ENCODE data around the gene SERINC5.
A peak's percentile ranks its signal among the peaks of the same experiment; 100 is the strongest.

The SERINC5 gene

DNA sequence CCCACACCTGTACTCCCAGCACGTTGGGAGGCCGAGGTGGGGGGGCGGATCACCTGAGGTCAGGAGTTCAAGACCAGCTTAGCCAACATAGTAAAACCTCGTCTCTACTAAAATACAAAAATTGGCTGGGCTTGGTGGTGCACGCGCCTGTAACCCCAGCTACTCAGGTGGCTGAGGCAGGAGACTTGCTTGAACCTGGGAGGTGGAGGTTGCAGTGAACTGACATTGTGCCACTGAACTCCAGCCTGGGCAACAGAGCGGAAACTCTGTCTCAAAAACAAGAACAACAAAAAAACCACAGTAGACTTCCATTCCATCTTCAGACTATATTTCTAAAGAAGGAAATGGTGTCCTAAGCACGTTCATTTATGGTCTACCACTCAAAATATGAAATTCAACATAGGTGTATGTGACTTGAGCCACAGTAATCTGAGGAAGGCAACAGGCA is 14.2 kb upstream of the SERINC5 start:
- Histone ChIP-seq H3K79me1 (ENCODE audit: low read length) (no peaks in the 10 kb centered on the region), H3K56ac (ENCODE audit: low read length) (no peak overlapping the region), H3K18ac (ENCODE audit: low read length) (peak overlapping the region; percentile 75), H4K5ac (ENCODE audit: low read length) (no peak overlapping the region), H2BK5ac (ENCODE audit: low read length) (no peak overlapping the region), H3K79me2 (ENCODE audit: control insufficient read depth, insufficient read depth, low read length) (no peaks in the 10 kb centered on the region), H3K23ac (ENCODE audit: low read length) (no peak overlapping the region), H3K9ac (ENCODE audit: low read length) (no peak overlapping the region), H3K36me3 (ENCODE audit: control insufficient read depth, insufficient read depth, low read length) (no peaks in the 10 kb centered on the region), H3K27me3 (ENCODE audit: insufficient read depth, low read length, poor library complexity) (no peaks in the 10 kb centered on the region), H2BK15ac (replicated peaks; ENCODE audit: low read depth) (no peak overlapping the region), H4K8ac (ENCODE audit: low read depth, low read length) (no peak overlapping the region), H2AK5ac (ENCODE audit: low read length) (no peak overlapping the region), H3K4me2 (ENCODE audit: low read length) (no peak overlapping the region), H2BK120ac (ENCODE audit: low read depth, low read length) (no peak overlapping the region), H3K4ac (ENCODE audit: low read depth, low read length) (no peak overlapping the region), H3K4me1 (ENCODE audit: control insufficient read depth, low read depth, low read length) (no peaks in the 10 kb centered on the region), H3K4me3 (ENCODE audit: low read length) (no peak overlapping the region), H3K27ac (ENCODE audit: low read depth, low read length) (no peak overlapping the region)
- WGBS (ENCODE audit: extremely low coverage, insufficient coverage, low lambda C conversion rate), result no CpG with 5 or more reads among the region's 8 CpGs
- DNase-seq, result no peak

DNA sequence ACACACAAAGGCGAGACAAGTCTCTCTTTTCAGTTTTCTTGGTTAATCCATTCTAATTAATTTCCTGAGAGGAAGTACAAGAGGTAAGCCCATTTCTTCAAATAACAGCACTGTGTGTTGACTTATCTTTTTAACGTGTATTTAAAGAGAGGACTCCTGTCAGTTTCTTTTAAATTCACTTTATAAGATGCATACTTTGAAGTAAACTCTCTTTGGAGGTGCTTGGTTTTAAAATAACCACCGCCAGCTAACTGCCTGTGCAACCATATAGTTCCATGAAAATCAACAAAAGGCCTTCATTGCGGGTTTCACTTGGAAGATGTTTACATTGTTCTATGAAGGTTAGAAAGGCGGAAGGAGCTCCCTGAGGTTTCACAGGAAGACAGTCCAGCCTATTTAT is 13.1 kb upstream of the SERINC5 start:
- no peak overlapping the region for H2BK5ac ChIP-seq (ENCODE audit: low read length)
- H3K4me2 ChIP-seq (ENCODE audit: low read length), result no peak overlapping the region
- no peaks in the 10 kb centered on the region for H3K27me3 ChIP-seq (ENCODE audit: insufficient read depth, low read length, poor library complexity)
- H2BK120ac ChIP-seq (ENCODE audit: low read depth, low read length), result no peak overlapping the region
- no peak overlapping the region for H2AK5ac ChIP-seq (ENCODE audit: low read length)
- H3K27ac ChIP-seq (ENCODE audit: low read depth, low read length), result no peak overlapping the region
- H4K8ac ChIP-seq (ENCODE audit: low read depth, low read length), result no peak overlapping the region
- no peaks in the 10 kb centered on the region for H3K36me3 ChIP-seq (ENCODE audit: control insufficient read depth, insufficient read depth, low read length)
- DNase-seq, result no peak
- H3K9ac ChIP-seq (ENCODE audit: low read length), result no peak overlapping the region
- H3K23ac ChIP-seq (ENCODE audit: low read length), result no peak overlapping the region
- H3K18ac ChIP-seq (ENCODE audit: low read length), result no peak overlapping the region
- H3K79me2 ChIP-seq (ENCODE audit: control insufficient read depth, insufficient read depth, low read length), result no peaks in the 10 kb centered on the region
- no peak overlapping the region for H4K5ac ChIP-seq (ENCODE audit: low read length)
- H3K56ac ChIP-seq (ENCODE audit: low read length), result no peak overlapping the region
- no peak overlapping the region for H3K4me3 ChIP-seq (ENCODE audit: low read length)
- H3K4ac ChIP-seq (ENCODE audit: low read depth, low read length), result no peak overlapping the region
- no peaks in the 10 kb centered on the region for H3K79me1 ChIP-seq (ENCODE audit: low read length)
- H3K4me1 ChIP-seq (ENCODE audit: control insufficient read depth, low read depth, low read length), result no peaks in the 10 kb centered on the region
- no CpG with 5 or more reads among the region's 5 CpGs for WGBS (ENCODE audit: extremely low coverage, insufficient coverage, low lambda C conversion rate)
- H2BK15ac ChIP-seq (replicated peaks; ENCODE audit: low read depth), result no peak overlapping the region

DNA sequence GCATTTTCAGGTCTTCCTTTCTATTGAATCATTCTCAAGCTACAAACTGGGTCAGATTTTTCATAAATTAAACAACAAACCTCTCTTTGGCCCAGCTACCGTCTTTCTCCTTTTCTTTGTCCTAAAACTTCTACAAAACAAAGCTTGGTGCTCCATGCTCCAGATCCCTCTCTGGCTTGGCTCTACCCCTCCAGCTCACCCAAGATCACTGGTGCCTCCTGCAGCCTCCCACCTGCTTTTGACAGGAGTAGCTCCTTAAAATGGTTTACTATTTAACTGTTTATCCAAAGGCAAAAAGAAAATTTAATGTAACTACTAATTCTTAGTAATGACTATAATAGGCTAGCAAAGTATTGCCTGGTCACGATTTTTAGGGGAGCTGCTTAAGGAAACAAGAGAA is 10.7 kb upstream of the SERINC5 start:
- WGBS (ENCODE audit: extremely low coverage, insufficient coverage, low lambda C conversion rate), result no CpG with 5 or more reads among the region's 2 CpGs
- H3K4me3 ChIP-seq (ENCODE audit: low read length), result no peak overlapping the region
- H3K23ac ChIP-seq (ENCODE audit: low read length), result no peak overlapping the region
- no peak overlapping the region for H3K4ac ChIP-seq (ENCODE audit: low read depth, low read length)
- no peak overlapping the region for H3K27ac ChIP-seq (ENCODE audit: low read depth, low read length)
- no peak overlapping the region for H2BK120ac ChIP-seq (ENCODE audit: low read depth, low read length)
- H2BK15ac ChIP-seq (replicated peaks; ENCODE audit: low read depth), result no peak overlapping the region
- H3K56ac ChIP-seq (ENCODE audit: low read length), result no peak overlapping the region
- H2BK5ac ChIP-seq (ENCODE audit: low read length), result no peak overlapping the region
- no peak overlapping the region for H3K9ac ChIP-seq (ENCODE audit: low read length)
- H3K79me1 ChIP-seq (ENCODE audit: low read length), result no peaks in the 10 kb centered on the region
- no peak overlapping the region for H3K18ac ChIP-seq (ENCODE audit: low read length)
- no peak overlapping the region for H4K5ac ChIP-seq (ENCODE audit: low read length)
- H3K4me2 ChIP-seq (ENCODE audit: low read length), result no peak overlapping the region
- H4K8ac ChIP-seq (ENCODE audit: low read depth, low read length), result no peak overlapping the region
- H3K27me3 ChIP-seq (ENCODE audit: insufficient read depth, low read length, poor library complexity), result no peaks in the 10 kb centered on the region
- H3K36me3 ChIP-seq (ENCODE audit: control insufficient read depth, insufficient read depth, low read length), result no peaks in the 10 kb centered on the region
- no peak for DNase-seq
- H2AK5ac ChIP-seq (ENCODE audit: low read length), result no peak overlapping the region
- H3K4me1 ChIP-seq (ENCODE audit: control insufficient read depth, low read depth, low read length), result no peaks in the 10 kb centered on the region
- H3K79me2 ChIP-seq (ENCODE audit: control insufficient read depth, insufficient read depth, low read length), result no peaks in the 10 kb centered on the region

DNA sequence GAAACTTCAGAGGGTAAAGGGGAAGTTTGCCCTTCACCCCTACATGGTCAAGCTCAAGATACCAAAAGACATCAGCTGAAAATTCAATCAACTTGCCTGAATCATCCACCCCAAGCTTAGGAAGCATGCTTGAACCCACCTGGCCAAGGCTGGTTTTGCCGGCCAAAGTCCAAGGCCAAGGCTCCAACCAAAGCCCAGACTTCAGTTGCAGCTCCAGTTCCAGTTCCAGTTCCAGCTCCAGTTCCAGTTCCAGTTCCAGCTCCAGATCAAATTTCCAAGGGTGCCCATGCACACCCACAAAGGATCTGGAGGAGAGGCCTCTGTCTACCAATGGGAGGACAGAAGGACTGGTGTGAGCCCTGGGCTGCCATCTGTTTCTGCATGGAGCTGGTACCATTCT is 4.6 kb upstream of the SERINC5 start:
- WGBS (ENCODE audit: extremely low coverage, insufficient coverage, low lambda C conversion rate), result no CpG with 5 or more reads among the region's 1 CpG
- Histone ChIP-seq H3K4ac (ENCODE audit: low read depth, low read length) (no peak overlapping the region), H3K27ac (ENCODE audit: low read depth, low read length) (no peak overlapping the region), H4K5ac (ENCODE audit: low read length) (no peak overlapping the region), H3K23ac (ENCODE audit: low read length) (no peak overlapping the region), H3K56ac (ENCODE audit: low read length) (no peak overlapping the region), H3K79me2 (ENCODE audit: control insufficient read depth, insufficient read depth, low read length) (peaks cover 2% of the 10 kb centered on the region), H3K4me3 (ENCODE audit: low read length) (no peak overlapping the region), H2AK5ac (ENCODE audit: low read length) (no peak overlapping the region), H3K4me1 (ENCODE audit: control insufficient read depth, low read depth, low read length) (peaks cover 4% of the 10 kb centered on the region), H3K79me1 (ENCODE audit: low read length) (no peaks in the 10 kb centered on the region), H2BK5ac (ENCODE audit: low read length) (no peak overlapping the region), H3K18ac (ENCODE audit: low read length) (no peak overlapping the region), H3K4me2 (ENCODE audit: low read length) (no peak overlapping the region), H2BK15ac (replicated peaks; ENCODE audit: low read depth) (no peak overlapping the region), H3K27me3 (ENCODE audit: insufficient read depth, low read length, poor library complexity) (no peaks in the 10 kb centered on the region), H3K9ac (ENCODE audit: low read length) (no peak overlapping the region), H4K8ac (ENCODE audit: low read depth, low read length) (no peak overlapping the region), H3K36me3 (ENCODE audit: control insufficient read depth, insufficient read depth, low read length) (no peaks in the 10 kb centered on the region), H2BK120ac (ENCODE audit: low read depth, low read length) (no peak overlapping the region)
- DNase-seq, result no peak

DNA sequence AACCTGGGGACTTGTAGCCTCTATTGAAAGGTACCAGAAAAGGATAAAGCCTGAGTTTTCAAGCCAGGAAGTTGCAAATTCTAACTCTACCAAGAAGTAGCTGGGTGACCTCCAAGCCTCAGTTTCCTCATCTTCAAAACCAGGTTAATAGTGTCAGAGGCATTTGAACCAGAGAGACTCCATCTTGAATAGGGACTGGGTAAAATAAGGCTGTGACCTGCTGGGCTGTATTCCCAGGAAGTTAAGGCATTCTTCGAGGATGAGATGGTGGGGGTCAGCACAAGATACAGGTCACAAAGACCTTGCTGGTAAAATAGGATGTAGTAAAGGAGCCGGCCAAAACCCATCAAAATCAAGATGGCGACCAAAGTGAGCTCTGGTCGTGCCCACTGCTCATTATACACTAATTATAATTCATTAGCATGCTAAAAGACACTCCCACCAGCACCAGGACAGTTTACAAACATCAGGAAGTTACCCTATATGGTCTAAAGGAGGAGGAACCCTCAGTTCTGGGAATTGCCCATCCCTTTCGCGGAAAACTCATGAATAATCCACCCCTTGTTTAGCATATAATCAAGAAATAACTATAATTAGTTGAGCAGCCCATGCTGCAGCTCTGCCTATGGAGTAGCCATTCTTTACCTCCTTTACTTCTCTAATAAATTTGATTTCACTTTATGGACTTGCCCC is 3.8 kb upstream of the SERINC5 start:
- no peak overlapping the region for H2BK5ac ChIP-seq (ENCODE audit: low read length)
- peaks cover 4% of the 10 kb centered on the region for H3K4me1 ChIP-seq (ENCODE audit: control insufficient read depth, low read depth, low read length)
- no peak overlapping the region for H3K4ac ChIP-seq (ENCODE audit: low read depth, low read length)
- no CpG with 5 or more reads among the region's 6 CpGs for WGBS (ENCODE audit: extremely low coverage, insufficient coverage, low lambda C conversion rate)
- no peaks in the 10 kb centered on the region for H3K36me3 ChIP-seq (ENCODE audit: control insufficient read depth, insufficient read depth, low read length)
- H3K9ac ChIP-seq (ENCODE audit: low read length), result no peak overlapping the region
- no peak overlapping the region for H3K23ac ChIP-seq (ENCODE audit: low read length)
- no peak overlapping the region for H2BK120ac ChIP-seq (ENCODE audit: low read depth, low read length)
- H3K4me3 ChIP-seq (ENCODE audit: low read length), result no peak overlapping the region
- H3K4me2 ChIP-seq (ENCODE audit: low read length), result no peak overlapping the region
- H3K18ac ChIP-seq (ENCODE audit: low read length), result no peak overlapping the region
- no peak overlapping the region for H2AK5ac ChIP-seq (ENCODE audit: low read length)
- no peak overlapping the region for H4K5ac ChIP-seq (ENCODE audit: low read length)
- no peak overlapping the region for H3K27ac ChIP-seq (ENCODE audit: low read depth, low read length)
- DNase-seq, result no peak
- no peak overlapping the region for H3K56ac ChIP-seq (ENCODE audit: low read length)
- H3K27me3 ChIP-seq (ENCODE audit: insufficient read depth, low read length, poor library complexity), result no peaks in the 10 kb centered on the region
- no peak overlapping the region for H4K8ac ChIP-seq (ENCODE audit: low read depth, low read length)
- no peak overlapping the region for H2BK15ac ChIP-seq (replicated peaks; ENCODE audit: low read depth)
- no peaks in the 10 kb centered on the region for H3K79me1 ChIP-seq (ENCODE audit: low read length)
- peaks cover 9% of the 10 kb centered on the region for H3K79me2 ChIP-seq (ENCODE audit: control insufficient read depth, insufficient read depth, low read length)

DNA sequence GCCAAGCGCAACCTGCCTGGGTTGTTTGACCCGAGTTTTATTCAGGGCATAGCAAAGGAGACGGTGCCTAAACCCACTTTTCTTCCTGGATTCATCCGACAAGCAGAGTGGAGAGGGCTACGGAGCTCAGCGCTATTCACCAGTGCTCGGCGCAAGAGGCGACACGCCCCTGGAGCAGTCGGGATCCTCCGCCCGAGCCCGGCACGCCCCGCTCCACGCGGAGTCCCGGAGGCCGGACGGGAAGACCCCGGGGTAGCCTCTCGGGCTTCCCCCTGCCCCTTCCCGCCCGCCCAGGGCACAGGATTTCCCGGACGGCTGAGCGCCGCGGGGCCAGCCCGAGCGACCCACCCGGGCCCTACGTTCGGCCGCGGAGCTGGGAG is 427 bp downstream of the SERINC5 start:
- Histone ChIP-seq H2BK120ac (ENCODE audit: low read depth, low read length) (no peak overlapping the region), H3K18ac (ENCODE audit: low read length) (peak overlapping the region; percentile 70), H3K4ac (ENCODE audit: low read depth, low read length) (peak overlapping the region; percentile 41), H3K27ac (ENCODE audit: low read depth, low read length) (peak overlapping the region; percentile 45), H3K79me1 (ENCODE audit: low read length) (peaks cover 10% of the 10 kb centered on the region), H3K27me3 (ENCODE audit: insufficient read depth, low read length, poor library complexity) (no peaks in the 10 kb centered on the region), H4K5ac (ENCODE audit: low read length) (no peak overlapping the region), H3K4me1 (ENCODE audit: control insufficient read depth, low read depth, low read length) (peaks cover 11% of the 10 kb centered on the region), H2BK5ac (ENCODE audit: low read length) (no peak overlapping the region), H3K36me3 (ENCODE audit: control insufficient read depth, insufficient read depth, low read length) (no peaks in the 10 kb centered on the region), H2AK5ac (ENCODE audit: low read length) (no peak overlapping the region), H2BK15ac (replicated peaks; ENCODE audit: low read depth) (no peak overlapping the region), H3K79me2 (ENCODE audit: control insufficient read depth, insufficient read depth, low read length) (peaks cover 48% of the 10 kb centered on the region), H4K8ac (ENCODE audit: low read depth, low read length) (no peak overlapping the region), H3K4me3 (ENCODE audit: low read length) (peak overlapping the region; percentile 57), H3K4me2 (ENCODE audit: low read length) (peak overlapping the region; percentile 62), H3K23ac (ENCODE audit: low read length) (no peak overlapping the region), H3K9ac (ENCODE audit: low read length) (peak overlapping the region; percentile 77), H3K56ac (ENCODE audit: low read length) (peak overlapping the region; percentile 88)
- no CpG with 5 or more reads among the region's 37 CpGs for WGBS (ENCODE audit: extremely low coverage, insufficient coverage, low lambda C conversion rate)
- DNase-seq, result peak; percentile 63
